ENCODE data around the gene OTOS.

DNA sequence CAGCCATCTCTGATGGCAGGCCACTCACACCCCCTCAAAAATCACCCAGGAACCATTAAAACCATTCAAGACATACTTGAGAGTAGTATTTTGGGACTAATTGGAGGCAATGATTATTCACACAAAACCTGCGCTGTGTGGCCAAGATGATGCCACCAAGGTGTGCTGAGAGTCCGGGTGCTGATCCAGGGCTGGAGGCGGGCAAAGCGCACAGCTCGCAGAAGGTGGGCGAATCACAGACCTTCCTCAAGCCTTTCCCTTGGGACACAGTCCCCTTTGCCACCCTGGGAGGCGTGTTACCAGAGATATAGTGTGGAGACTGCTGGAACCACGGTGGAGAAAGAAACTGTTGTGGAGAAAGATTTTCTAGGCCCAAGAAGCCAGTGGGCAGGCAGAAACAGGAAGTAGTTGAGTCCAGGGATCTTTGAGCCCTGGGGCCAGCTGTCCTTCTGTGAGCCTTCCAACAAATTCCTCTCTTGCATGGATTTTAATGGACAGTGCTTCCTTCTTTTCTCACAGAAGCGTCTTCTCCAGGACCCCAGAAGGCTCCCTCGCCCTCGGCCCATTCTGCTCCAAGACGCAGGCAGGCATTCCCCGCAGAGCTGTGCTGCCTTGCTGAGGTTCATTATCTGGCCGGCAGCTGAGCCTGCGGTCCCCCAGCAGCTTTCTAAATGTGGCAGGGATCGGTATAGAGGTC lies 12.4 kb downstream of the OTOS start:
- TF ChIP-seq, protein P1, sequence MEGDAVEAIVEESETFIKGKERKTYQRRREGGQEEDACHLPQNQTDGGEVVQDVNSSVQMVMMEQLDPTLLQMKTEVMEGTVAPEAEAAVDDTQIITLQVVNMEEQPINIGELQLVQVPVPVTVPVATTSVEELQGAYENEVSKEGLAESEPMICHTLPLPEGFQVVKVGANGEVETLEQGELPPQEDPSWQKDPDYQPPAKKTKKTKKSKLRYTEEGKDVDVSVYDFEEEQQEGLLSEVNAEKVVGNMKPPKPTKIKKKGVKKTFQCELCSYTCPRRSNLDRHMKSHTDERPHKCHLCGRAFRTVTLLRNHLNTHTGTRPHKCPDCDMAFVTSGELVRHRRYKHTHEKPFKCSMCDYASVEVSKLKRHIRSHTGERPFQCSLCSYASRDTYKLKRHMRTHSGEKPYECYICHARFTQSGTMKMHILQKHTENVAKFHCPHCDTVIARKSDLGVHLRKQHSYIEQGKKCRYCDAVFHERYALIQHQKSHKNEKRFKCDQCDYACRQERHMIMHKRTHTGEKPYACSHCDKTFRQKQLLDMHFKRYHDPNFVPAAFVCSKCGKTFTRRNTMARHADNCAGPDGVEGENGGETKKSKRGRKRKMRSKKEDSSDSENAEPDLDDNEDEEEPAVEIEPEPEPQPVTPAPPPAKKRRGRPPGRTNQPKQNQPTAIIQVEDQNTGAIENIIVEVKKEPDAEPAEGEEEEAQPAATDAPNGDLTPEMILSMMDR (IDR thresholded peaks at IDR 0.05): no peak
- TF ChIP-seq POLR2A (IDR thresholded peaks at IDR 0.05): no peak
